ENCODE results near the gene PARD3B.

PARD3B gene

GRCh38 chr2:204576362-204576979 lies 31.2 kb downstream of the PARD3B start:
- in situ Hi-C loops (cut with MboI; ENCODE audit: low pct_unique_long_range_greater_than_20kb, low sequenced_read_pairs) = no loop called here
- DNase-seq = no peak

GRCh38 chr2:204578928-204579598 lies 33.8 kb downstream of the PARD3B start:
- in situ Hi-C loops (cut with MboI; ENCODE audit: low pct_unique_long_range_greater_than_20kb, low sequenced_read_pairs) = no loop called here
- no peak for DNase-seq

- in situ Hi-C loops (cut with MboI; ENCODE audit: low pct_unique_long_range_greater_than_20kb, low sequenced_read_pairs) = no loop called here
- DNase-seq = no peak
These were observed 36.7 kb downstream of the PARD3B start for GRCh38 chr2:204581946-204582345.

- DNase-seq = no peak
- in situ Hi-C loops (cut with MboI; ENCODE audit: low pct_unique_long_range_greater_than_20kb, low sequenced_read_pairs) = no loop called here
These were observed 38.5 kb downstream of the PARD3B start for GRCh38 chr2:204583773-204584172.

DNA sequence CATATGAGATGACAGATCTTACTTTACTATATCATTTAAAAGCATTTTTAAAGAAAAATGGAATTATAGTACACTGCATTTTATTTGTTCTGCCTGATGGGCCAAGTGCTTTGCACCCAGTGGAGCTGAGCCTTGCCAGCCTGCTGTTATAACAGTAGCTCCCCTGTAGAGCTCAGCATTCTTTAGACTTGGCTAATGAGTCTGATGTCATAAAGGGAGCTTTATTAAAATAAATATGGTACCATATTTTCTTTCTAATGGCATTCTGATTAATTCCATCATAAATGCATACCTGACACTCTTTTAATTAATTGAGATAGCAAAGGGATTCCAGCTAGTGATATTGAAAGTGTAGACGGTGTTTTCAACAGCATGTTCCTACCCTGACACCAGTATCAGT lies 40.7 kb downstream of the PARD3B start:
- in situ Hi-C loops (cut with MboI; ENCODE audit: low pct_unique_long_range_greater_than_20kb, low sequenced_read_pairs) = no loop called here
- DNase-seq = no peak

GRCh38 chr2:204586444-204587180 lies 41.3 kb downstream of the PARD3B start:
- in situ Hi-C loops (cut with MboI; ENCODE audit: low pct_unique_long_range_greater_than_20kb, low sequenced_read_pairs) = no loop called here
- no peak for DNase-seq

GRCh38 chr2:204590063-204590462 lies 44.8 kb downstream of the PARD3B start:
- in situ Hi-C loops (cut with MboI; ENCODE audit: low pct_unique_long_range_greater_than_20kb, low sequenced_read_pairs) = no loop called here
- DNase-seq = no peak

GRCh38 chr2:204591225-204591624 lies 46.0 kb downstream of the PARD3B start:
- in situ Hi-C loops (cut with MboI; ENCODE audit: low pct_unique_long_range_greater_than_20kb, low sequenced_read_pairs) = no loop called here

DNA sequence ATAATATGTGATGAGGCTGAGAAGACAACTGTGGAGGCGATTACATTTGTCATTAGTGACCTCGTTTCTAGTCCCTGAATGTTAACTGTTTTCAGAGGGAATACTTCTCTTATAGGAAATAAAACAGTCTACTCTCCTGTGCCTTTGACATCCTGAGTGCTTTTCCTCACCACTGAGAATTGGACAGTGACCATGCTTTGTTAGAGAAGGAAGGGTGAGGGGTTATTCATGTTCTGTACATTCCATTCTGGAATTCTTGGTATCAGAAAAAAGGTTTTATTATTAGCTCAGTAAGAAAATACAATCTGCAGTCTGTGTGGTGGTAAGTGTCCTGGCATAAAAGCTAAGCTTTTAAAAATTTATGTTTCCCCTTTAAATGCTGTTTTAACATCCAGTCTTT lies 58.8 kb downstream of the PARD3B start:
- in situ Hi-C loops (cut with MboI; ENCODE audit: low pct_unique_long_range_greater_than_20kb, low sequenced_read_pairs) = no loop called here
- DNase-seq = no peak

More at GRCh38 chr2:204591225-204591624, 46.0 kb downstream of the PARD3B start:
- no peak for DNase-seq

- DNase-seq = no peak
- in situ Hi-C loops (cut with MboI; ENCODE audit: low pct_unique_long_range_greater_than_20kb, low sequenced_read_pairs) = no loop called here
These were observed 63.1 kb downstream of the PARD3B start for GRCh38 chr2:204608237-204608939.

GRCh38 chr2:204611017-204611631 lies 65.8 kb downstream of the PARD3B start:
- in situ Hi-C loops (cut with MboI; ENCODE audit: low pct_unique_long_range_greater_than_20kb, low sequenced_read_pairs) = no loop called here
- no peak for DNase-seq

GRCh38 chr2:204611764-204612163 lies 66.5 kb downstream of the PARD3B start:
- in situ Hi-C loops (cut with MboI; ENCODE audit: low pct_unique_long_range_greater_than_20kb, low sequenced_read_pairs) = no loop called here
- no peak for DNase-seq

DNA sequence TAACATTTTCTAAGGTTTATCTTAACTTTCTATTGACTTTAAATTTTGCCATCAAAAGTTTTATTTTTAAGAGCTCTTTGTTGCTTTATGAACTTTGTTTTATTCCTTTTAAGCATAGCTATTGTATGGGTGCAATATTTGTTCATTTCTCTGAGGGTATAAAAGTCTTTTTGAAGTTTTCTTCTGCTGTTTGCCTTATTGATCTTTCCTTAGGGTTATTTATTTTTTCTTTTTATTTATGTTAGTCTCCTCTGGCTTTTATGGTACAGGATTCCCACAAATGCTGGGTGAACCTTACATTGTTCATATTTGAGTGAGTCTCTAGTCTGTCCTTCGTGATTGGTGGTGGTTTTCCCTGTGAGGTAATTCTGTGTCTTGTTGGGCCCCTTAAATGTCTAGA lies 68.4 kb downstream of the PARD3B start:
- no peak for DNase-seq
- in situ Hi-C loops (cut with MboI; ENCODE audit: low pct_unique_long_range_greater_than_20kb, low sequenced_read_pairs) = no loop called here

GRCh38 chr2:204615456-204615855 lies 70.2 kb downstream of the PARD3B start:
- DNase-seq = no peak
- in situ Hi-C loops (cut with MboI; ENCODE audit: low pct_unique_long_range_greater_than_20kb, low sequenced_read_pairs) = no loop called here

GRCh38 chr2:204625135-204625534 lies 79.9 kb downstream of the PARD3B start:
- DNase-seq = no peak
- in situ Hi-C loops (cut with MboI; ENCODE audit: low pct_unique_long_range_greater_than_20kb, low sequenced_read_pairs) = no loop called here

- no peak for DNase-seq
- in situ Hi-C loops (cut with MboI; ENCODE audit: low pct_unique_long_range_greater_than_20kb, low sequenced_read_pairs) = no loop called here
These were observed 83.8 kb downstream of the PARD3B start for GRCh38 chr2:204628926-204629712.

DNA sequence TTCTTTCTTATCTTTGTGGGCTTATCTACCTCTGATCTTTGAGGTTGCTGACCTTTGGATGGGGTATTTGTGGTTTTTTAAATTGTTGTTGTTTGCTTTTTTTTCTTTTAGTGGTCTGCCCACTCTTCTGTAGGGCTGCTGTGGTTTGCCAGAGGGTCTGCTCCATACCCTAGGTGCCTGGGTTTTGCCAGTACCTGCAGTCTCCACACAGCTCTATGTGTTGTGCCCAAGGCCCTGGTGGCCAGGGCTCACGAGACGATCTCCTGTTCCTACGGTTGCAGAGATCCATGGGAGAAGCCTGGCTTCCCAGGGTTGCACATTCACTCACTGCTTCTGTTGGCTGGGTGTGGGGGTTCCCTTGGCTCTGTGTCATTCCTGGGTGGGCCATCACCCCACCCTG lies 87.1 kb downstream of the PARD3B start:
- no peak for DNase-seq
- in situ Hi-C loops (cut with MboI; ENCODE audit: low pct_unique_long_range_greater_than_20kb, low sequenced_read_pairs) = no loop called here

DNA sequence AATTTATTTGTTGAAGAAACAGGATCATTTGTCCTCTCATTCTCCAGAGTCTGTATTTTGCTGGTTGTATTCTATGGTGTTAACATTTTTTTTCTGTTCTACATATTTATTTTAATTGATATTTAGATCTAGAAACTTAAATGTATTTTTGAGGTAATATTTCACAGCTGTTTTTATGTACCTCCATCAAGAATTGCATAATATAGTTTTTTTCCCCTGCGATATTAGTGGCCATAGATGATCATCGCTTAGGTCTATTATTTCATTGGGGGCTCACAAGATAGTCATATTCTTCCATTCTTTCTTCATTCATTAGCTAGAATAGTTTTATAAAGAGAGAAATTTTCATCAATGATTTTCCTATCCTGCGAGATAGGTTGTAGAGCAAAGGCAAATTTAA lies 89.3 kb downstream of the PARD3B start:
- in situ Hi-C loops (cut with MboI; ENCODE audit: low pct_unique_long_range_greater_than_20kb, low sequenced_read_pairs) = no loop called here
- no peak for DNase-seq

- in situ Hi-C loops (cut with MboI; ENCODE audit: low pct_unique_long_range_greater_than_20kb, low sequenced_read_pairs) = no loop called here
- no peak for DNase-seq
These were observed 90.2 kb downstream of the PARD3B start for GRCh38 chr2:204635478-204635877.

Measured in KBM-7 (cell line).